A673 (cell line): Measurements from ENCODE around the gene RNF145. TPM values are rescaled to one million over a fixed set of nuclear protein-coding genes. Genes with fewer than 3 reads are reported as not detected.

Experiments used
- BruUV-seq: library from RNA; stranded (reverse); fragments of 400-500 nt; replicated peaks from 2 replicates; lab custom pipeline; 2021; lab: Mats Ljungman, UMichigan
- CTCF ChIA-PET: fragments of 300-600 bp; sonication (Branson Sonifier 250); formaldehyde crosslinking; loops from one replicate; lab custom pipeline; 2022; ENCODE audit warnings: antibody characterized with exemption; lab: Charles Lee
- POLR2A ChIA-PET: fragments of 300-600 bp; sonication (Branson Sonifier 250); formaldehyde crosslinking; loops from one replicate; lab custom pipeline; 2022; ENCODE audit warnings: antibody characterized with exemption; ENCODE audit not compliant: low non-redundant PET; lab: Charles Lee
- DNase-seq: peaks from one replicate; pipeline ENCODE4 v3.0.0-alpha.2; 2015; ENCODE audit warnings: low spot score
- H3K27ac ChIP-seq: fragments of 200-600 bp; sonication (generic); 2 replicates; pipeline ENCODE4 v1.5.1; 2016; ENCODE audit warnings: mixed run types, low read depth, mild to moderate bottlenecking, mixed read lengths, antibody characterized with exemption, low read length; ENCODE audit not compliant: poor library complexity, severe bottlenecking
- H3K27me3 ChIP-seq: fragments of 200-600 bp; sonication (generic); replicated peaks from 2 replicates; pipeline ENCODE4 v1.6.1; 2017; ENCODE audit warnings: mixed run types, low read depth, mild to moderate bottlenecking, mixed read lengths, antibody characterized with exemption, low read length; ENCODE audit not compliant: insufficient read depth, poor library complexity
- H3K36me3 ChIP-seq: fragments of 200-600 bp; sonication (generic); 2 replicates; pipeline ENCODE4 v1.6.1; 2016; ENCODE audit warnings: mixed run types, mild to moderate bottlenecking, mixed read lengths, antibody characterized with exemption, low read length; ENCODE audit not compliant: insufficient read depth, poor library complexity, severe bottlenecking
- H3K4me1 ChIP-seq: fragments of 200-600 bp; sonication (generic); 2 replicates; pipeline ENCODE4 v1.6.1; 2017; ENCODE audit warnings: mixed run types, mild to moderate bottlenecking, mixed read lengths, antibody characterized with exemption, low read length; ENCODE audit not compliant: insufficient read depth, poor library complexity, severe bottlenecking
- H3K4me3 ChIP-seq: fragments of 200-600 bp; sonication (generic); 2 replicates; pipeline ENCODE4 v1.5.1; 2016; ENCODE audit warnings: low read depth, mixed run types, mild to moderate bottlenecking, mixed read lengths, low read length; ENCODE audit not compliant: poor library complexity, severe bottlenecking
- H3K9me3 ChIP-seq: fragments of 200-600 bp; sonication (generic); 2 replicates; pipeline ENCODE4 v1.6.1; 2016; ENCODE audit warnings: mixed run types, low read depth, mild to moderate bottlenecking, mixed read lengths, antibody characterized with exemption, low read length; ENCODE audit not compliant: poor library complexity, severe bottlenecking
- CTCF ChIP-seq: fragments of 300-800, 200-600 bp; sonication (generic); conservative IDR thresholded peaks from 2 replicates; pipeline ENCODE4 v1.5.1; 2017; ENCODE audit warnings: low read depth, mild to moderate bottlenecking, antibody characterized with exemption, low read length, moderate library complexity, mixed read lengths
- EZH2 ChIP-seq: fragments of 200-600 bp; sonication (generic); IDR thresholded peaks from 2 replicates; pipeline ENCODE4 v1.6.1; 2017; ENCODE audit warnings: borderline replicate concordance, low read depth, mild to moderate bottlenecking, mixed read lengths, antibody characterized with exemption, low read length; ENCODE audit not compliant: poor library complexity, severe bottlenecking
- intact Hi-C: fragments of 100-400 bp; cut with micrococcal nuclease; formaldehyde crosslinking; loops from one replicate; pipeline ENCODE4 v1.10.0; 2022; ENCODE audit not compliant: unreplicated experiment
- total RNA-seq: library from RNA; stranded (reverse); gene quantifications from 2 replicates; pipeline ENCODE4 v1.2.3, GENCODE V29; 2021

Gene RNF145
- total RNA-seq, 1 experiment from 2014 or later: 132 TPM

- no peaks in the 10 kb centered on the region for H3K36me3 ChIP-seq
- no peak overlapping the region for H3K4me3 ChIP-seq
- no peak overlapping the region for H3K27ac ChIP-seq
- peaks cover 12% of the 10 kb centered on the region for H3K27me3 ChIP-seq
- TF ChIP-seq CTCF: no peak
- no peak for TF ChIP-seq EZH2
- no peaks in the 10 kb centered on the region for H3K4me1 ChIP-seq
- intact Hi-C loops: no loop called here
- H3K9me3 ChIP-seq: no peaks in the 10 kb centered on the region
- ChIA-PET CTCF (no interaction called here), POLR2A (no interaction called here)
- no TSS peak for BruUV-seq
- no peak for DNase-seq
Observed at GRCh38 chr5:159113405-159113804, 95.9 kb downstream of the RNF145 start.

GRCh38 chr5:159112436-159112835 is 96.9 kb downstream of the RNF145 start:
- ChIA-PET CTCF (no interaction called here), POLR2A (no interaction called here)
- no peaks in the 10 kb centered on the region for H3K9me3 ChIP-seq
- BruUV-seq: no TSS peak
- no peak for TF ChIP-seq EZH2
- no peak for TF ChIP-seq CTCF
- intact Hi-C loops: no loop called here
- no peaks in the 10 kb centered on the region for H3K36me3 ChIP-seq
- no peak overlapping the region for H3K27ac ChIP-seq
- no peaks in the 10 kb centered on the region for H3K4me1 ChIP-seq
- H3K27me3 ChIP-seq: peaks cover 12% of the 10 kb centered on the region
- no peak overlapping the region for H3K4me3 ChIP-seq
- DNase-seq: no peak

Other genes starting within 250 kb of the RNF145 start
- gene EBF1, start 109.6 kb downstream of the RNF145 start, total RNA-seq: 1.7 and 1.9 TPM in 2 replicates
- gene UBLCP1, start 53.7 kb upstream of the RNF145 start, total RNA-seq: 23.5 and 23.8 TPM in 2 replicates
- not detected in 2 replicates for gene IL12B, start 120.9 kb upstream of the RNF145 start, total RNA-seq